Loucy (cell line): ENCODE data around the gene ARSI.

Source experiments
- H2AFZ ChIP-seq: fragments of 200-600 bp; sonication (generic); 2 replicates; pipeline ENCODE4 v1.6.0; 2016; ENCODE audit warnings: antibody characterized with exemption, mild to moderate bottlenecking, low read length, moderate library complexity
- H3F3A ChIP-seq: fragments of 200-600 bp; 2 replicates; pipeline ENCODE4 v1.6.0; 2016; ENCODE audit warnings: antibody characterized with exemption, low read depth, mild to moderate bottlenecking
- H3K27me3 ChIP-seq: fragments of 200-600 bp; sonication (generic); 2 replicates; pipeline ENCODE4 v1.6.1; 2014; ENCODE audit warnings: low read length, mild to moderate bottlenecking; ENCODE audit not compliant: insufficient read depth, poor library complexity, severe bottlenecking
- H3K36me3 ChIP-seq: fragments of 200-600 bp; sonication (generic); 2 replicates; pipeline ENCODE4 v1.6.1; 2016; ENCODE audit warnings: low read length; ENCODE audit not compliant: insufficient read depth
- H3K4me1 ChIP-seq: fragments of 200-600 bp; sonication (generic); 2 replicates; pipeline ENCODE4 v1.5.1; 2014; ENCODE audit warnings: low read length, mild to moderate bottlenecking; ENCODE audit not compliant: insufficient read depth, poor library complexity, severe bottlenecking
- H3K4me2 ChIP-seq: fragments of 200-600 bp; sonication (generic); 2 replicates; pipeline ENCODE4 v1.6.0; 2014; ENCODE audit warnings: antibody characterized with exemption, low read length, low read depth, mild to moderate bottlenecking; ENCODE audit not compliant: poor library complexity, severe bottlenecking
- H3K4me3 ChIP-seq: fragments of 200-600 bp; sonication (generic); 2 replicates; pipeline ENCODE4 v1.5.1; 2014; ENCODE audit warnings: low read length, mild to moderate bottlenecking, mixed read lengths; ENCODE audit not compliant: poor library complexity, severe bottlenecking
- H3K79me2 ChIP-seq: fragments of 200-600 bp; sonication (generic); 2 replicates; pipeline ENCODE4 v1.6.1; 2014; ENCODE audit warnings: low read length; ENCODE audit not compliant: insufficient read depth
- H3K9ac ChIP-seq: fragments of 200-600 bp; sonication (generic); 2 replicates; pipeline ENCODE4 v1.6.0; 2014; ENCODE audit warnings: mild to moderate bottlenecking, low read depth, low read length, moderate library complexity; ENCODE audit not compliant: poor library complexity, severe bottlenecking
- H3K9me2 ChIP-seq: fragments of 200-600 bp; sonication (generic); replicated peaks from 2 replicates; pipeline ENCODE4 v1.6.1; 2016; ENCODE audit warnings: low read depth, low read length, mixed read lengths
- H3K9me3 ChIP-seq: fragments of 200-600 bp; sonication (generic); 2 replicates; pipeline ENCODE4 v1.6.1; 2014; ENCODE audit warnings: mild to moderate bottlenecking, antibody characterized with exemption, low read length, low read depth; ENCODE audit not compliant: insufficient read depth
- H4K20me1 ChIP-seq: fragments of 200-600 bp; sonication (generic); 2 replicates; pipeline ENCODE4 v1.6.0; 2014; ENCODE audit warnings: antibody characterized with exemption, low read length, mild to moderate bottlenecking; ENCODE audit not compliant: insufficient read depth, poor library complexity, severe bottlenecking
- EZH2phosphoT487 ChIP-seq: fragments of 200-600 bp; IDR thresholded peaks from 2 replicates; pipeline ENCODE4 v1.6.1; 2018; ENCODE audit warnings: antibody characterized with exemption, mild to moderate bottlenecking, moderate library complexity, borderline replicate concordance
- TF ChIP-seq, protein P1 (sequence below): fragments of 200-600 bp; sonication (generic); conservative IDR thresholded peaks from 2 replicates; pipeline ENCODE4 v1.5.1; 2014; ENCODE audit warnings: mild to moderate bottlenecking, antibody characterized with exemption, low read length

ARSI gene

DNA sequence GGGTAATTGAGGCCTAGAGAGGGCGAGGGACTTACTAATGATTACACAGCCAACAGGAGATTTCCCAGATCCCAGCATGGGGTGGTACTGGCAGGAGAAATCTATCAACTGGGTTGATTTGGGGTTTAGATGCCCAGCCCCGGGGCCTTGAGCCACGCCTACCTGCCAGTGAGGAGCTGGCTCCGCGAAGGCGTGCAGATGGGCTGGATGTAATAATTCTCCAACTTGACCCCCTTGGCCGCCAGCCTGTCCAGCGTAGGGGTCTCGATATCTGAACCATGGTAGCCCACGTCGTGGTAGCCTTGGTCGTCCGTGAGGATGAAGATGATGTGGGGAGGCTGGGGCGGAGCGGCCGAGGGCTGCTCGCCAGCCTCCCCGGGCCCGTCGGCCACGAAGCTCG lies 804 bp downstream of the ARSI start:
- Histone ChIP-seq H3K9ac (no peak overlapping the region), H3K79me2 (no peaks in the 10 kb centered on the region), H3K36me3 (no peaks in the 10 kb centered on the region), H3K9me2 (no peaks in the 10 kb centered on the region), H3K4me2 (no peak overlapping the region), H3K4me3 (no peak overlapping the region), H3K27me3 (no peaks in the 10 kb centered on the region), H3K9me3 (no peaks in the 10 kb centered on the region), H4K20me1 (no peaks in the 10 kb centered on the region), H3F3A (no peaks in the 10 kb centered on the region), H3K4me1 (no peaks in the 10 kb centered on the region), H2AFZ (no peak overlapping the region)
- TF ChIP-seq, protein P1, sequence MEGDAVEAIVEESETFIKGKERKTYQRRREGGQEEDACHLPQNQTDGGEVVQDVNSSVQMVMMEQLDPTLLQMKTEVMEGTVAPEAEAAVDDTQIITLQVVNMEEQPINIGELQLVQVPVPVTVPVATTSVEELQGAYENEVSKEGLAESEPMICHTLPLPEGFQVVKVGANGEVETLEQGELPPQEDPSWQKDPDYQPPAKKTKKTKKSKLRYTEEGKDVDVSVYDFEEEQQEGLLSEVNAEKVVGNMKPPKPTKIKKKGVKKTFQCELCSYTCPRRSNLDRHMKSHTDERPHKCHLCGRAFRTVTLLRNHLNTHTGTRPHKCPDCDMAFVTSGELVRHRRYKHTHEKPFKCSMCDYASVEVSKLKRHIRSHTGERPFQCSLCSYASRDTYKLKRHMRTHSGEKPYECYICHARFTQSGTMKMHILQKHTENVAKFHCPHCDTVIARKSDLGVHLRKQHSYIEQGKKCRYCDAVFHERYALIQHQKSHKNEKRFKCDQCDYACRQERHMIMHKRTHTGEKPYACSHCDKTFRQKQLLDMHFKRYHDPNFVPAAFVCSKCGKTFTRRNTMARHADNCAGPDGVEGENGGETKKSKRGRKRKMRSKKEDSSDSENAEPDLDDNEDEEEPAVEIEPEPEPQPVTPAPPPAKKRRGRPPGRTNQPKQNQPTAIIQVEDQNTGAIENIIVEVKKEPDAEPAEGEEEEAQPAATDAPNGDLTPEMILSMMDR: no peak
- TF ChIP-seq EZH2phosphoT487: no peak

GRCh38 chr5:150301170-150301505 lies 1.6 kb downstream of the ARSI start:
- no peaks in the 10 kb centered on the region for H3K4me1 ChIP-seq
- H3K36me3 ChIP-seq: no peaks in the 10 kb centered on the region
- TF ChIP-seq, protein P1: no peak
- TF ChIP-seq EZH2phosphoT487: no peak
- H3K4me3 ChIP-seq: no peak overlapping the region
- no peaks in the 10 kb centered on the region for H3K27me3 ChIP-seq
- H2AFZ ChIP-seq: no peak overlapping the region
- no peak overlapping the region for H3K9ac ChIP-seq
- no peaks in the 10 kb centered on the region for H3K79me2 ChIP-seq
- H4K20me1 ChIP-seq: no peaks in the 10 kb centered on the region
- no peaks in the 10 kb centered on the region for H3F3A ChIP-seq
- no peak overlapping the region for H3K4me2 ChIP-seq
- no peaks in the 10 kb centered on the region for H3K9me3 ChIP-seq
- H3K9me2 ChIP-seq: no peaks in the 10 kb centered on the region

GRCh38 chr5:150300496-150301169 lies 2.1 kb downstream of the ARSI start:
- no peaks in the 10 kb centered on the region for H3K9me2 ChIP-seq
- no peak for TF ChIP-seq EZH2phosphoT487
- TF ChIP-seq, protein P1: no peak
- H3K4me3 ChIP-seq: no peak overlapping the region
- H4K20me1 ChIP-seq: no peaks in the 10 kb centered on the region
- H2AFZ ChIP-seq: no peak overlapping the region
- H3F3A ChIP-seq: no peaks in the 10 kb centered on the region
- H3K4me2 ChIP-seq: no peak overlapping the region
- H3K4me1 ChIP-seq: no peaks in the 10 kb centered on the region
- no peaks in the 10 kb centered on the region for H3K79me2 ChIP-seq
- no peaks in the 10 kb centered on the region for H3K9me3 ChIP-seq
- no peak overlapping the region for H3K9ac ChIP-seq
- no peaks in the 10 kb centered on the region for H3K27me3 ChIP-seq
- H3K36me3 ChIP-seq: no peaks in the 10 kb centered on the region
